ENCODE results near the gene MRPL23.
"Not testable (repeated sequence)": the region's sequence is repeated elsewhere in the genome, so short reads cannot be mapped to it uniquely, and the experiment has no call there.

The MRPL23 gene

DNA sequence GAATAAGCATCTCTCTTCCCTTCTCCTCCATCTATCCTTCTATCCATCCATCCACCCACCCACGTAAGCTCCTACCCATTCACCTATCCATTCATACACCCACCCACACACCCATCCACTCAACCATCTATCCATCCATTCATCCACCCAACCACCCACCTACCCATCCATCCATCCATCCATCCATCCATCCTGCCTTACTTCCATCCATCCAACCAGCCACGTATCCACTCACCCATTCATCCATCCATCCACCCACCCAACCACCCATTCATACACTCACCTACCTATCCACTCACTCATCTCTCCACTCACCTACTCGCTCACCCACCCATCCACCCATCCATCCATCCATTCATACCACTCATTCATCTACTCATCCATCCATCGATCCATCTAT, 14.5 kb upstream of the MRPL23 start:
- DNase-seq (ENCODE audit: low read depth in 2 of 3, low spot score in 1 of 3) = no peak

DNA sequence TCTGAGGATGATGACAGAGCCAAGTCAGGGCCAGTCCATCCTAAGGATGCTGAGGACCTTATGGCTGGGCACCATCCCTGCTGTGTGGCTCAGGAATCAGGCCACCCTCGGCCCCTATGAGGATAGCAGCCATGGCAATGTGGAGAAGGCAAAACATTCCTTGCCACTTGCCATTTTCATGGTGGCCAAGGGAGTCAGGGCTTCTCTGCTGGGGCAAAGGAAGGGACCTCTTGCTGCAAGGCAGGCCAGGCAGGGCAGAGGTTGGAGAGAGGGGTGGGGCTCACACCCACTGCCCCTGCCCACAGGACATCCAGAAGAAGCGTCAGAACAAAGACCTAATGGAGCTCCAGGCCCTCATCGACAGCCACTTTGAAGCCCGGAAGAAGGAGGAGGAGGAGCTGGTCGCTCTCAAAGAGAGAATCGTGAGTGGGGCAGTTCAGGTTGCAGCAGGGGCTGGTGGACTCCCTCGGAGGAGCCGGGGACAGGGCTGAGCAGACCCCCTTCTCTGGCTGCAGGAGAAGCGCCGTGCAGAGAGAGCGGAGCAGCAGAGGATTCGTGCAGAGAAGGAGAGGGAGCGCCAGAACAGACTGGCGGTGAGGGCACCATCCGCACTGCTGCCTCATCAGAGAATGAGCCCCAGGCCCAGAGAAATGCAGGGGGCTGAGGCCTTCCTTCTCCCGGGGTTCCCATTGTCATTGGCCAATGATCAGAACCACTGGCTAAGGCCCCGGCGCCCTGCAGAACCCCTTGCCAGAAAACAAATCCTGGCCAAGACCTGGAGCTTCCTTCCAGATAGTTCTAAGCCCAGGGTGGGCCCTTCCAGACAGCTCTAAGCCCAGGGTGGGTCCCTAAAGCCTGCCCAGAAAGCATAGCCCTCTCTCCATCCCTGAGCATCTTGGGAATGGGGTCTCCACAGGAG, 13.5 kb upstream of the MRPL23 start:
- no peak for DNase-seq (ENCODE audit: low read depth in 2 of 3, low spot score in 1 of 3)

DNA sequence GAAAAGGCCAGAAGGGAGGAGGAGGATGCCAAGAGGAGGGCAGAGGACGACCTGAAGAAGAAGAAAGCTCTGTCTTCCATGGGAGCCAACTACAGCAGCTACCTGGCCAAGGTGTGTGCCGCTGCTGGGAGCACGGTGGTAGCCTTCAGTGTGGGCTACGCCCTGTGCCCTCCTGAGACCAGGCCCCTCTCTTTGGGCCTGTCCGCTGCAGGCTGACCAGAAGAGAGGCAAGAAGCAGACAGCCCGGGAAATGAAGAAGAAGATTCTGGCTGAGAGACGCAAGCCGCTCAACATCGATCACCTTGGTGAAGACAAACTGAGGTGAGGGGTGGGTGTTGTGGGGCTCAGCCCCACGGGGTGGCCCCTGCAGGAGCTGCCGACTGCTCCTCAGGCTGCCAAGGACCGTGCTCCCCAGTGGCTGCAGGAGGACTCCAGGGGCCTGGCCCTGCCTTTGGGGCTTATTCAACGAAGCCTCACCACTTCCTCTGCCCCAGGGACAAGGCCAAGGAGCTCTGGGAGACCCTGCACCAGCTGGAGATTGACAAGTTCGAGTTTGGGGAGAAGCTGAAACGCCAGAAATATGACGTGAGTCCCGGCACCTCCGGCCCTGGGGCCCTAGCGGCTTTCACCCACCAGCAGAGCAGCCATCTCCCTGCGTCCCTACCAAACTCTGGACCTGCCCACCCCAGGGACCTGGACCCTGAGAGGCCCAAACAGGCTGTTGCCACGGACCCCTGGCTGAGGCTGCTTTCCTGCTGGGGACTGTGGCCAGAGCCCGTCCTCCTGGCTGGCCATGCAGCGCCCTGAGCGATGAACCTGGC, 12.6 kb upstream of the MRPL23 start:
- DNase-seq (ENCODE audit: low read depth in 2 of 3, low spot score in 1 of 3) = no peak

- no peak for DNase-seq (ENCODE audit: low read depth in 2 of 3, low spot score in 1 of 3)
Measured at GRCh38 chr11:1935156-1936071, 11.7 kb upstream of the MRPL23 start.

- no peak for DNase-seq (ENCODE audit: low read depth in 2 of 3, low spot score in 1 of 3)
Measured at GRCh38 chr11:1936072-1936780, 10.9 kb upstream of the MRPL23 start.

GRCh38 chr11:1936781-1937615, 10.1 kb upstream of the MRPL23 start:
- no peak for DNase-seq (ENCODE audit: low read depth in 2 of 3, low spot score in 1 of 3)

GRCh38 chr11:1937616-1938342, 9.4 kb upstream of the MRPL23 start:
- no peak for DNase-seq (ENCODE audit: low read depth in 2 of 3, low spot score in 1 of 3)

GRCh38 chr11:1938343-1939005, 8.7 kb upstream of the MRPL23 start:
- no peak for DNase-seq (ENCODE audit: low read depth in 2 of 3, low spot score in 1 of 3)

GRCh38 chr11:1939006-1939625, 8.0 kb upstream of the MRPL23 start:
- no peak for DNase-seq (ENCODE audit: low read depth in 2 of 3, low spot score in 1 of 3)

DNA sequence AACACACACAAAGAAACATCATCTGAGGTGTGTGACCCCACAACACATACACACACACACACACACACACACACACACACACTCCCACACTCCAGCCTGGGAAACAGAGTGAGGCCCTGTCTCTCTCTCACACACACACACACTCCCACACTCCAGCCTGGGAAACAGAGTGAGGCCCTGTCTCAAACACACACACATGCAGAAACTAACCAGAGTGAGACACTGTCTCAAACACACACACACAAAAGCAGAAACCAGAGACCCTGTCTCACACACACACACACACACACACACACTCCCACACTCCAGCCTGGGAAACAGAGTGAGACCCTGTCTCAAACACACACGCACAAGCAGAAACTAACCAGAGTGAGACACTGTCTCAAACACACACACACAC, 7.3 kb upstream of the MRPL23 start:
- not testable (repeated sequence) for DNase-seq (ENCODE audit: low read depth in 2 of 3, low spot score in 1 of 3)

- DNase-seq (ENCODE audit: low read depth in 2 of 3, low spot score in 1 of 3) = no peak
Measured at GRCh38 chr11:1942558-1943260, 4.4 kb upstream of the MRPL23 start.

DNA sequence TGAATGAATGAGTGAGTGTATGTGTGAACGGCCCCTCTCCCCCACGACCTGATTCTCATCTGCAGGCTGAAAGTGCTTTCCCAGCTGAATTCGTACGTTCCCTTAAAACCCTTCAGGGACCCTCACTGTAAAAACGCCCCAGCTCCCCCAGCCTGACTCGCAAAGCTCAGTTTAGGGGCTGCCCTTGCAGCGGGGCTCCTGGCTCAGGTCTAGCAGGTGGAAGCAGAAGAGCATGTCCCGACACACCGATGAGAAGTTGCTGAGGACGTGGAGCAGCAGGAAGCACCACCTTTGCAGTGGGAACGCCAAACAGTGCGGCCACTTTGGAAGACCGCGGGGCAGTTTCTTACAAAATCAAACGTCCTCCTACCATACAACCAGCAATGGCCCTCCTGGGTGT, 3.6 kb upstream of the MRPL23 start:
- no peak for DNase-seq (ENCODE audit: low read depth in 2 of 3, low spot score in 1 of 3)

- DNase-seq (ENCODE audit: low read depth in 2 of 3, low spot score in 1 of 3) = no peak
Measured at GRCh38 chr11:1943977-1944376, 3.2 kb upstream of the MRPL23 start.

DNA sequence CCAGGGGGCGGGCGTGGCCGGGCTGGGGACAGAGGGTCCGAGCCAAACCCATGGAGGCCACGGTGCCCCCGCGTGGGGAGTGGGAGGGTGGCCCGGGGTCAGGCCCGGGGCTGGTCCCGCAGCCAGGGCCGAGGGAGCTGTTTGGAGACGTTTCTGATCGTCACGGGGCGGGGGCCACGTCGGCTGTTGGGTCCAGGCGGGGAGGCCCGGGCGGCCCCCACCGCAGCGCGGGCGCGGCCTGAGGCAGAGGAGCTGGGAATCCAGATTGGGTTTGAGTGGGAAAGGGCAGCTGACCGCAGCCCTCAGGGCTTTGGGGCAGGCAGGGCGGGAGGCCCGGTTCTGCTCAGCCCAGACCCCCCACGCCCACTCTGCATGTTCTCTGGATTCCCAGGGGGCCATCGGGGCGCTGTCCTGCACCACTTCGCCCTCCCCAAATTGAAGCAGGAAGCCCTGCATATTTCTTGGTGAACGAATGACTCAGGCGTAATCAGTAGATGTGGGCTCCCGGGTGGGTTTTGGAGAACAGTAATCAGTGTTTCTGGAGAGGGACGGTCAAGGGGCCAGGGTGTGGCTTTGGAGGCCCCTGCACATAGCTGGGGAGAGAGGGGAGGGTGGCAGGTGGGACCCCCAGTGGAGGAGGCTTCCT, 583 bp downstream of the MRPL23 start:
- DNase-seq (ENCODE audit: low read depth in 2 of 3, low spot score in 1 of 3) = no peak

GRCh38 chr11:1948389-1948788, 1.3 kb downstream of the MRPL23 start:
- DNase-seq (ENCODE audit: low read depth in 2 of 3, low spot score in 1 of 3) = no peak

- DNase-seq (ENCODE audit: low read depth in 2 of 3, low spot score in 1 of 3) = no peak
Measured at GRCh38 chr11:1949302-1949701, 2.2 kb downstream of the MRPL23 start.

- DNase-seq (ENCODE audit: low read depth in 2 of 3, low spot score in 1 of 3) = no peak
Measured at GRCh38 chr11:1949922-1950321, 2.8 kb downstream of the MRPL23 start.
